GM18907 (cell line): ENCODE results near the gene CAPS2.
"Not testable (repeated sequence)": the region's sequence is repeated elsewhere in the genome, so short reads cannot be mapped to it uniquely, and the experiment has no call there.

ENCODE experiments used
- ATAC-seq: cut with Tn5 transposase; IDR thresholded peaks from one replicate; pipeline ENCODE4 v1.9.1; 2021; ENCODE audit warnings: mild to moderate bottlenecking, moderate library complexity; ENCODE audit not compliant: unreplicated experiment

CAPS2 gene

GRCh38 chr12:75329918-75330826, at the start of gene CAPS2:
CAPS2 (minus strand) TSS chr12:75330324; CDS start chr12:75326498, 3,826 bp downstream.
- ATAC-seq = peak; percentile 93

GRCh38 chr12:75378354-75378753, 48.2 kb upstream of the CAPS2 start:
- ATAC-seq = no peak

DNA sequence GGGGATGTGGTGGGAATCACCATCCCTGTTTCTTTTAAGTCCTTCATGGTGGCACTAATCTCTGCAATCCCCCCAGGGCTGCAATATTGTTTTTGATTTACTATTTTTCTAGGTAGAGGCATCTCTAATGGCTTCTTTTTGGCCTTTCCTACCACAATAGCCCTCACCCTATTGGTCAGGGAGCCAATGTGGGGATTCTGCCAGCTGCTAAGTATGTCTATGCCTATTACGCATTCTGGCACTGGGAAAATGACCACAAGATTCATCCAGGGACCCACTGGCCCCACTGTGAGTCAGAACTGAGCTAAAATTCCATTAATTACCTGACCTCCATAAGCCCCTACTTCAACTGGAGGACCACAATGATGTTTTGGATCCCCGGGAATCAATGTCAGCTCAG, 44.8 kb upstream of the CAPS2 start:
- ATAC-seq = no peak

GRCh38 chr12:75366629-75367028, 36.5 kb upstream of the CAPS2 start:
- peak; percentile 67 for ATAC-seq

GRCh38 chr12:75364919-75365318, 34.8 kb upstream of the CAPS2 start:
- ATAC-seq = no peak

- no peak for ATAC-seq
Measured at GRCh38 chr12:75361408-75361807, 31.3 kb upstream of the CAPS2 start.

DNA sequence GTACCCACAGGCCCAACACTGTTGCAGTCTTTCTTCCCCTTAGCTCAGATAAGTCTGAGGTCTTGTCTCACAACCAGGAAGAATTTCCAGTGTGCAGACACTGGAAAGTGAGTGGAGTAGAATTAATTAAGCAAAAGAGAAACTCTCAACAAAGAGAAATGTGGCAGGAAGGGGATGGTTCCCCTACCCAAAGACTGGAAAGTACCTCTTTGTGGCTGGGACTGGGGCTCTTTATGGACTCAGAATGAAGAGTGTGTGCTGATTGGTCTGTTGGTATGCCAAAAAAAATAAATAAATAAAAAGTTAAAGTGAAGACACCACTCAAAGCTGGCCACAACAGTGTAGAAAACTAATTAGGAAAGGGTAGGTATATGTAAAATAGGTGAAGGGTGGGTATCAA, 30.8 kb upstream of the CAPS2 start:
- ATAC-seq = no peak

DNA sequence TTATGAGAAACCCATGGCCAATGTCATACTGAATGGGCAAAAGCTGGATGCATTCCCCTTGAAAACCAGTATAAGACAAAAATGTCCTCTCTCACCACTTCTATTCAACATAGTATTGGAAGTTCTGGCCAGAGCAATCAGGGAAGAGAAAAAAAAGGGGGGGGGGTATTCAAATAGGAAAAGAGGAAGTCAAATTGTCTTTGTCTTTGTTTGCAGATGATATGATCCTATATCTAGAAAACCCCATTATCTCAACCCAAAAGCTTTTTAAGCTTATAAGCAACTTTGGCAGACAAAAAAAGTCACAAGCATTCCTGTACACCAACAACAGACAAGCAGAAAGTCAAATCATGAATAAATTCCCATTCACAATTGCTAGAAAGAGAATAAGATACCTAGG, 23.9 kb upstream of the CAPS2 start:
- ATAC-seq = no peak

GRCh38 chr12:75350413-75350812, 20.3 kb upstream of the CAPS2 start:
- no peak for ATAC-seq

GRCh38 chr12:75349946-75350345, 19.8 kb upstream of the CAPS2 start:
- ATAC-seq = no peak

DNA sequence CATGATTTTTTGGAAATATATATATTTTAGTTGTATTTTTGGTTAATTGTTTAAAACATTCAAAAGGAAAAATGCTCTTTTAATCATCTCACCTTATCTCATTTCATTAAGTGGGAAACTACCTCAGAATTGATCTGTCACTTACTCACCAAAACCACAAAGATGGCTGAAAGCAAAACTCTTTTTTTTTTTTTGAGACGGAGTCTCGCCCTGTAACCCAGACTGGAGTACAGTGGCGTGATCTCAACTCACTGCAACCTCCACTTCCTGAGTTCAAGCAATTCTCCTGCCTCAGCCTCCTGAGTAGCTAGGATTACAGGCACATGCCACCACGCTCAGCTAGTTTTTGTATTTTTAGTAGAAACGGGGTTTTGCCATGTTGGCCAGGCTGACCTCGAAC, 16.1 kb upstream of the CAPS2 start:
- not testable (repeated sequence) for ATAC-seq

DNA sequence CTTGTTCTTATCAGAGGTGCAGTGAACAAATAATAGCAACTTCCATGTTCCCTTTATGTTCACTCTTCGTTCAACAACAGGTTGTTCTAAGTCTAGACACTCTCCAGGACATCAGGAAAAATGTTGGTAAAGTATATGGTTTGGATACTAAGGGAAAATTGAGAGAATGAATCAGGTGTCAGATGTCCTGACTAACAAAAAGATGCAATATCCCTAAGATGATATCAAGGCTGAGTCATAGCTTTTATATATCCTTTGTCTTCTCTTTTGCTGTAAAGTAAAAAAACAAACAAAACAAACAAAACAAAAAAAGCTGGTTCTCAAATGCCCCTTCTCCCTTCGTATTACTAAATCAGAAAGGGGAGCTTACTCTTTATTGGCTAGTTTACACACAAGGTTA, 15.4 kb upstream of the CAPS2 start:
- no peak for ATAC-seq

DNA sequence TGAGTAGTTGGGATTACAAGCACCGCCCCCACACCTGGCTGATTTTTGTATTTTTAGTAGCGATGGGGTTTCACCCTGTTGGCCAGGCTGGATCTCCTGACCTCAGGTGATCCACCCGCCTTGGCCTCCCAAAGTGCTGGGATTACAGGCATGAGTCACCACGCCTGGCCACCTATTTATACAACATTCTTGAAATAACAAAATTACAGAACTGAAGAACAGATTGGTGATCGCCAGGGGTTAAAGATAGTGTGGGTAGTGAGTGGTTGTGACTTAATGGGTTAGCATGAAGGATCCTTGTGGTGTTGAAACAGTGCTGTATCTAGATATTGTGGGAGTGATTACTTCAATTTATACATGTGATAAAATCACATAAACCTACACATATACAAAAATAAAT, 11.7 kb upstream of the CAPS2 start:
- no peak for ATAC-seq

DNA sequence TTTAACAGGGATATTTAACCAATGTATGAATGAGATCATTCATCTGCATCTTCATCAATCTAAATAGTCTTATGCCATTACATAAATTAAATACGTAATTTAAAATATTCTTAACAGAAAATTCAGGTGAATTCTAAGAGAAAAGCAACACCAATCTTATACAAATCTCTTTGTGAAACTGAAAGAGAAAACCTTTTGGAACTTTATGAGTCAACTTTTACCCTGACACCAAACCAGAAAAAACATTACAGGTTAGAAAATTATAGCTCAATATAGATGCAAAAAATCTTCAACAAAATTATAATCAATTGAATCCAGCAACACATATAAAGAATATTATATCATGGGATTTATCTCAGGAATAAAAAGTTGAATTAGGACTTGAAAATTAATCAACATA, 7.8 kb upstream of the CAPS2 start:
- peak; percentile 63 for ATAC-seq

DNA sequence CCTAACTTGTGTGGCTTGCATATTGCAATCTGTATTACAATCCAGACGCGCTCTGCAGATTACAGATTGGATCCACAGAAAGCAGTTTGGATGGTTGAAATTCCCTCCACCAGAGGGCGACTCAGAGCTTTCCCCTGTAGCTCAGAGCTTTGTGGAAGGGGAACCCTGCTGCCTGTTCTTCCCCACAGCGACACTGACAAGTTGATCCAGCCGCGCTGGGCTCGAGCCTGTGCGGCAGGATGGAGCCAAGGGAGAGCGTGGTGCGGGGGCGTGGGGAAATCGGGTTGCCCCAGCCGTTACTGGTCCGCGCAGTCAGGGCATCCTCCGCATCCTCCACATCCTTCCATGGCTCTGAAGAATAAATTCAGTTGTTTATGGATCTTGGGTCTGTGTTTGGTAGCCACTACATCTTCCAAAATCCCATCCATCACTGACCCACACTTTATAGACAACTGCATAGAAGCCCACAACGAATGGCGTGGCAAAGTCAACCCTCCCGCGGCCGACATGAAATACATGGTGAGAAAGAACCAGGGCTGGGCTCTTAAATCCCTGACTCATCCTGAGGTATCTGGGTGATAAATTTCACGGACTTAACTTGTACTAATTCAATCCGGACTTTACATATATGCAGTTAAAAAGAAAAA, 4.4 kb upstream of the CAPS2 start, which contains the start of gene GLIPR1L1:
TSS of gene GLIPR1L1 (plus strand) at position 287 of the 647 bp plus-strand sequence. CDS start at position 346, 59 bp downstream.
- peak; percentile 72 for ATAC-seq

GRCh38 chr12:75327642-75328041, 2.5 kb downstream of the CAPS2 start:
- no peak for ATAC-seq

DNA sequence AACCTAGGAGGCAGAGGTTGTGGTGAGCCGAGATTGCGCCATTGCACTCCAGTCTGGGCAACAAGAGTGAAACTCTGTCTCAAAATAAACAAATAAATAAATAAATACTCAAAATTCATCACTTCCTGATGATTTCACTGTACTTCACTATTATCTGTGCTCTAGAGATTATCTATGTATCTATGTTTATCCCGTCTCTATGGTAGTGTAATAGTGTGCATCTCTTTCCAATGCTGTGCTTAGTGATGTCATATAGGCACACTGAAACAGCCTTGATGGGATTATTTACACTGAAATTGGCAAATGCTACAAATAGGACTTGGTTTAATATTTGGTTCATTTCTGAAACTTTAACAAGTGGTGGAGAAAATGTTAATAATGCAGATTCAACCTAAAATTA, 6.5 kb downstream of the CAPS2 start:
- ATAC-seq = no peak

GRCh38 chr12:75322464-75322863, 7.7 kb downstream of the CAPS2 start:
- no peak for ATAC-seq

DNA sequence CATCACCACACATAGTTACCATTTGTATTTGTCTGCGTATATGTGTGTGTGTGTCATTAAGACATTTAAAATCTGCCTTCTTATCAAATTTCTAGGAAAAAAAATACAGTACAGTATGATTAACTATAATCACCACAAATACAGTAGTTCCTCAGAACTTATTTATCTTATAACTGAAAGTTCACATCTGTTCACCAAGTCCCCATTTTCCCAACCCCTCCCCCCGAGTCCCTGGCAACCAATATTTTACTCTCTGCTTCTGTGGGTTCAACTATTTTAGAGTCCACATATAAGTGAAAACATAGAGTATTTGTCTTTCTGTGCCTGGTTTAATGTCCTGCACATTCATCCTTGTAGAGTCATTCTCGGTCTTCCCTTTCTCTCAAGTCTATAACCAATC, 12.3 kb downstream of the CAPS2 start:
- no peak for ATAC-seq

GRCh38 chr12:75315518-75315917, 14.6 kb downstream of the CAPS2 start:
- ATAC-seq = no peak

DNA sequence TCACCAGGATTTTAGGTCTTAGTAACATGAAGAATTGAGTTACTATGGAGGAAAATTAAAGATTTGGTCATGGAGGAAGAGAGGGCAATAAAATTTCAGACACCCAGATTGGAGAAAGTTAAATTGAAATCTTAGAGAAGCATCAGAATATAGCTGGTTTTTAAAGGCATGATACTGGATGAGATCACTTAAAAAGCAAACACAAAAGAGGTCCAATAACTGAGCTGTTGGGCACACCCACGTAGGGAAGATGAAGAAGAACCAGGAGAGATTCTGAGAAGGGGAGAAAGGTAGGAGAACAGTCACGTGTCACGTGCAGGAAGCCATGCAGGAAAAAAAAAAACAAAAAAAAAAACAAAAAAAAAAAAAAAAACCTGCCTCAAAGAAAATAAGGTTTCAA, 18.8 kb downstream of the CAPS2 start:
- ATAC-seq = no peak

DNA sequence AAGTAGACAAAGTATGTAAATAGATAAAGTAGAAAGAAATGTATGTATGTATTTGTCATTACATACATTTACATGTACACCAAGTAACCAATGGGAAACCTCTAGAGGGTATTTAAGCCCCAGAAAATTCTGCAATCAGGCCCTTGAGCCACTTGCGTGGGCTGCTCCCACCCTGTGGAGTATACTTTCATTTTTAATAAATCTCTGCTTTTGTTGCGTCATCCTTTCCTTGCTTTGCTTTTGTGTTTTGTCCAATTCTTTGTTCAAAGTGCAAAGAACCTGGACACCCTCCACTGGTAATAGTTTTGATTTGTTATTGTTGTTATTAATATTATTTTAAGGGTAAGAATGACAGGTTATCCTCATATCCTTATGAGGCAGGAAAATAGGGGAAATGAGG, 21.8 kb downstream of the CAPS2 start:
- no peak for ATAC-seq
